Measurements from ENCODE around the gene RGS6.

The RGS6 gene

GRCh38 chr14:72155379-72155993 lies 223.3 kb downstream of the RGS6 start:
- no peak for DNase-seq (ENCODE audit: low read depth, low spot score)

DNA sequence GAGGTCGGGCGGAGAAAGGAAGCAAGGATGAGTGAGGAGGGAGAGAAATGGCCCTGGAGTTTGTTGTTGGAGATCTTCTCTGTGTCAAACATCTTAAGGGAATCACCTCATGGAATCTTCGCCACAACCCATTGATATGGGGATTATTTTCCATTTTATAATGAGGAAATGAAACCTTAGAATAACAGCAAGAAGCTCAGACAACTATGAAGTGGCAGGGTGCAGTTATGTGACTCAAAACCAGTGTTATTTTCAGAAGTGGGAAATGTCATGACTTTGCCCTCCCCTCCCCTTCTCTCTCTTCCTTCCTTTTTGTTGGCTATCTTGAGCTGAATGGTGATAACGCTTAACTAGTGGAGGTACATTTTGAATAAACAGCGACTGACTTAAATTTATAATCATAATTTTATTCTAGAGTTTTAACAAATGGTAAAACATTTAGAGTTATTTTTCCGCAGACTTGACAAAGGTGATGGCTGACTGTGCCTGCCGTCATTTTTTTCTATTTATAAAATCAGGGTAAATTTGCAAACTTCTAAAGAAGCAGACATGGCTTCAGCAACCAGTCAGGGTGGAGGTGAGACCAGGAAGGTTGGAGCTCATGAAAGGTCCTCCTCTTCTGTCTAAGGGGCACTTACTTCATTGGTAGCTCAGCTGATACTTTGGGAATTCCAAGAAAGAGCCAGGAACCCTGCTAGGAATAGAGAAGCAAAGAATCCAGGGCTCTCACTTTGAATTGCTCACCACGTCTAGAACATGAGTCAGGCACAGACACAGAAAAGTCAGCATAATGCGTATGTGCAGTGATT lies 232.4 kb downstream of the RGS6 start:
- DNase-seq (ENCODE audit: low read depth, low spot score) = no peak

- no peak for DNase-seq (ENCODE audit: low read depth, low spot score)
These were observed 233.0 kb downstream of the RGS6 start for GRCh38 chr14:72165229-72165698.

DNA sequence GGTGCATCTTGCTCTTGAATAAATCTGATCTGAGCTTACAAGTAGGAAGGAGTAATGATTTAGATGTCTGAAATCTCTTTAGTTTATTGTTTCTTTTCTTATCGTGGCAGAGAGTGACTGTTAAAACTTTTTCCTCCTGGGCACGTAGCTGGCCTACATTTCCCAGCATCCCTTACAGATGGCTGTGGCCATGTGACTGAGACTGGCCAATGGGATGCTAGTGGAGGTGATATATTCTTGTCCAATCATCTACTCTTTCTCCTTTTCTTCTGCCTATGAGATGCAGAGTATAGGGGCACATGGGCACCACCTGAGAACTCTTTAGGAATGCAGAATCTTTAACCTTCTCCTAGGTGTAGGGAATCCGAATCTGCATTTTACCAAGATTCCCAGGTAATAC lies 237.3 kb downstream of the RGS6 start:
- DNase-seq (ENCODE audit: low read depth, low spot score) = no peak

GRCh38 chr14:72172049-72172448 lies 239.8 kb downstream of the RGS6 start:
- no peak for DNase-seq (ENCODE audit: low read depth, low spot score)

- no peak for DNase-seq (ENCODE audit: low read depth, low spot score)
These were observed 240.4 kb downstream of the RGS6 start for GRCh38 chr14:72172597-72172996.

- DNase-seq (ENCODE audit: low read depth, low spot score) = no peak
These were observed 240.9 kb downstream of the RGS6 start for GRCh38 chr14:72173038-72173720.

GRCh38 chr14:72177251-72177650 lies 245.0 kb downstream of the RGS6 start:
- no peak for DNase-seq (ENCODE audit: low read depth, low spot score)

- DNase-seq (ENCODE audit: low read depth, low spot score) = no peak
These were observed 246.3 kb downstream of the RGS6 start for GRCh38 chr14:72178517-72178916.

DNA sequence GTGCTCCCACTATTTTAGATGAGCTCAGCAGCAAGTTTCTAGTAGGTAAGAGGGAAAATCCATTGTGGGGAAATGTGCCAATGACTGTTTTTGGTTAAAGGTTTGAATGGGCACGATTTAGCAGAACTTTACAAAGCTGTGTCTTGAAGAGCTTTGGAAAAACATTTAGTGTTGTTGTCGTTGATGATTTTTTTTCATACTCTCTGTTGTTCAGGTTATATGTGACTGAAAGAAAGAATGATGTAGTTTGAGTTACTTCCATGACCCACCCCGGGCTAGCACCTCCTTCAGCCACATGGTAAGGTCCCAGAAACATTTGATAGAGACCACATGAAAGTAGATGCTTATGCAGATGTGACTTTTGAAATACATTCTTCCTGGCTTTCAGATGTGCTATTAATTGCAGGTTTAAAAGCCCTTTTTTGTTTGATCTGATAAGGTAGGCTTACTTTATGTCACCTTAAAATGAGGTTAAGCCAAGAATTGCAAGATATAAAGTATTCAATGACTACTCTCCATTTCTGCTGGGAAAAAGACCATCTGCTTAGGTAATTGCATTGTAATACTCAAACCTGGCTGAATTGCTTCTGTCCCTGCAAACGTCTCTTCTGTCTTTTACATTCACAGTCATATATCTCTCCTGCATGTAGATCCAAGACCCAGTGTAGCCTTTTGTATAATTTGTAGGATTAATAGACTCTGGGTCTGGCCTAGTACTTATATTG lies 250.6 kb downstream of the RGS6 start:
- no peak for DNase-seq (ENCODE audit: low read depth, low spot score)

- no peak for DNase-seq (ENCODE audit: low read depth, low spot score)
These were observed 251.4 kb downstream of the RGS6 start for GRCh38 chr14:72183631-72184030.

DNA sequence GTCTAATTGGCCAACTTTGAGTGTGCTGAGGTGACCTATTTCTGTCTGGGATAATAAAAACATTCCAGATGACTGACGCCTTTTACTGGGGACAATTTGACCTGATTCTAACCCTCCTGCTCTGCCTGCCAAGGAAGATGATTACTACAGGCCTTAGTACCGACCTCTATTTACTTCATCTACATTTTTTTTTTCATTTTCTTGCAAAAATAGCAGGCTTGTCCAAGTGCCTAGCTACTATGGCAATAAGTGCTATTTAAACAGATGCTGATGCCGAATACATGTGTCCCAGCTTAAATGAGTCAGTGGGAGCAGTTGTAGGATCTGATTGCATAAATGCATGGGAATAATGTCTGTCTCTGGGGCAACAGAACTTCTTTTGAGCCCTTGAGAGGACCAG lies 254.3 kb downstream of the RGS6 start:
- DNase-seq (ENCODE audit: low read depth, low spot score) = no peak

GRCh38 chr14:72196237-72197015 lies 264.2 kb downstream of the RGS6 start:
- DNase-seq (ENCODE audit: low read depth, low spot score) = no peak

DNA sequence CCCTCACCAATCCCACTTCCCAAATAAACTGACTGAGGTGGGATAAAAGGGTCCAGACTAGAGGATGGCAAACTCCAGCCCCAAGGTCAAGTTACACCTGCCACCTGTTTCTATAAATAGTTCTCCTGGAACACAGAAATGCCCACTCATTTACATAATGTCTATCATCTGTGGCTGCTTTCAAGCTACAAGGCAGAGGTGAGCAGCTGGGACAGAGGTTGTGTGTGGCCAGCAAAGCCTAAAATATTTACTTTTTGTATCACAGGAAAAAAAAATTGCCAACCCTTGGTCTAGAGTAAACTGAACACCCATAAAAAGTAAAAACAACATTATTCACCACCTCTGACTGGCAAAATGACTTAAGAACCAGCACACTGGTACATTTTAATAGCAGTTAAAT lies 269.4 kb downstream of the RGS6 start:
- DNase-seq (ENCODE audit: low read depth, low spot score) = no peak

- DNase-seq (ENCODE audit: low read depth, low spot score) = no peak
These were observed 281.2 kb downstream of the RGS6 start for GRCh38 chr14:72213424-72213823.

GRCh38 chr14:72215080-72215479 lies 282.9 kb downstream of the RGS6 start:
- no peak for DNase-seq (ENCODE audit: low read depth, low spot score)

GRCh38 chr14:72217135-72217534 lies 284.9 kb downstream of the RGS6 start:
- DNase-seq (ENCODE audit: low read depth, low spot score) = no peak

DNA sequence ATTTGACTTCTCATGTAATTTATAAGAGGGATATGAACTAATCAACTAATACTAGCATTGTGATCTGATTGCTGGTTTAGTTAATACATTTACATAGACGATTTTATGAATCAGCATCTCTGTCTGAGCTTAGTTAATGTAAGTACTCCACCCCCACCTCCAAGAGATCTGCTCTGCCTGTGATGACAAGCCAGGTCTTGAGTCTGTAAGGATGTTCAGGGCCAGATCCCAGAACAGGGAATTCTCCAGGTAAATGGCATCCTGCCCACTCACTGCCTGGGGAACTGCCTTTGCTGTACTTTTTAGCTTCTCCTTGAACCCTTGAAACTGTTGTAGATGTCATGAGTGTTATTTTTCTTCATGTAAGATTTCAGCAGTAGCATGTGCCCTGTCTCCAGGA lies 289.8 kb downstream of the RGS6 start:
- no peak for DNase-seq (ENCODE audit: low read depth, low spot score)

DNA sequence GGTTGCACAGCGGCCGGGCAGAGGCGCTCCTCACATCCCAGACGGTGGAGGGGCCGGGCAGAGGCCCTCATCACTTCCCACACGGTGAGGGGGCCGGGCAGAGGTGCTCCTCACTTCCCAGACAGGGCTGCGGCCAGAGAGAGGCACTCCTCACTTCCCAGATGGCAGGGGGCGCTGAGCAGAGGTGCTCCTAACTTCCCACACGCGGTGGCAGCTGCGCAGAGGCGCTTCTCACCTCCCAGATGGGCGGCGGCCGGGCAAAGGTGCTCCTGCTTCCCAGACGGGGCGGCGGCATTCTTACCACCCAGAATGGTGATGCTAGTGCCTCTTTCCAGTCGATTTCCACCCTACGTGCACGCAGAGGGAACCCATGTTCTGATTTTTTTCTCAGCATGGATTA lies 304.4 kb downstream of the RGS6 start:
- DNase-seq (ENCODE audit: low read depth, low spot score) = no peak

- no peak for DNase-seq (ENCODE audit: low read depth, low spot score)
These were observed 305.8 kb downstream of the RGS6 start for GRCh38 chr14:72237722-72238666.
